GM12878 (cell line): ENCODE data around the gene DELE1. TPM values are rescaled to one million over a fixed set of nuclear protein-coding genes. Genes with fewer than 3 reads are reported as not detected.

Experiments used
- ATAC-seq: fragments of 200-7000 bp; cut with Tn5 transposase; 3 replicates; pipeline ENCODE4 v1.9.1; 2020; ENCODE audit warnings: mild to moderate bottlenecking, moderate library complexity
- BruUV-seq: library from RNA; stranded (reverse); fragments of 400-500 nt; replicated peaks from 2 replicates; lab custom pipeline; 2021; lab: Mats Ljungman, UMichigan
- CTCF ChIA-PET: fragments of 300-600 bp; sonication (Branson Sonifier 250); formaldehyde crosslinking; extraction: SDS; loops from one replicate; lab custom pipeline; 2021; ENCODE audit warnings: inconsistent platforms; lab: Yijun Ruan, JAX
- POLR2A ChIA-PET: fragments of 350-600 bp; formaldehyde crosslinking; extraction: SDS; loops from one replicate; lab custom pipeline; 2021; ENCODE audit warnings: inconsistent platforms; lab: Charles Lee
- RAD21 ChIA-PET: fragments of 300-600 bp; sonication (Branson Sonifier 250); formaldehyde crosslinking; loops from one replicate; lab custom pipeline; 2023; ENCODE audit warnings: antibody characterized with exemption; ENCODE audit not compliant: unreplicated experiment; lab: Charles Lee
- SMC1A ChIA-PET: fragments of 300-600 bp; sonication (Branson Sonifier 250); formaldehyde crosslinking; loops from one replicate; lab custom pipeline; 2023; ENCODE audit not compliant: unreplicated experiment, uncharacterized antibody; lab: Charles Lee
- DNase-seq: peaks from one replicate; pipeline ENCODE4 v3.0.0-alpha.2; 2011; ENCODE audit warnings: low read depth, low spot score
- FAIRE-seq: peaks from 3 replicates; lab custom pipeline; 2011; peaks lifted over from hg19 to GRCh38; lab: Jason Lieb, UNC
- H2AFZ ChIP-seq: 2 replicates; pipeline ENCODE4 v1.6.0; 2011; ENCODE audit warnings: low read depth, low read length, control low read depth; ENCODE audit not compliant: control insufficient read depth
- H3K27ac ChIP-seq: 2 replicates; pipeline ENCODE4 v1.5.1; 2011; ENCODE audit warnings: control low read depth; ENCODE audit not compliant: control insufficient read depth, insufficient read depth
- H3K27me3 ChIP-seq, 2 experiments: replicated peaks in 1 of 2; 2 replicates each; pipeline versions ENCODE4 v1.6.0 to v1.6.1; 2011; ENCODE audit warnings: low read length in 1 of 2; ENCODE audit not compliant: control insufficient read depth in 2 of 2, insufficient read depth in 2 of 2
- H3K36me3 ChIP-seq, 2 experiments: 2 replicates each; pipeline ENCODE4 v1.5.1; 2011; ENCODE audit warnings: low read length in 1 of 2; ENCODE audit not compliant: control insufficient read depth in 2 of 2, insufficient read depth in 2 of 2
- H3K4me1 ChIP-seq: 2 replicates; pipeline ENCODE4 v1.6.1; 2011; ENCODE audit warnings: mild to moderate bottlenecking, low read length, moderate library complexity, mixed read lengths; ENCODE audit not compliant: control insufficient read depth, insufficient read depth
- H3K4me2 ChIP-seq: 2 replicates; pipeline ENCODE4 v1.6.0; 2011; ENCODE audit warnings: control low read depth; ENCODE audit not compliant: control insufficient read depth, insufficient read depth
- H3K4me3 ChIP-seq: fragments of 200-600 bp; sonication (generic); 2 replicates; pipeline ENCODE4 v1.5.1; 2016
- H3K79me2 ChIP-seq: 2 replicates; pipeline ENCODE4 v1.6.0; 2011; ENCODE audit warnings: low read length; ENCODE audit not compliant: control insufficient read depth, insufficient read depth
- H3K9ac ChIP-seq: 2 replicates; pipeline ENCODE4 v1.8.0; 2011; ENCODE audit warnings: low read length, control low read depth, mixed read lengths; ENCODE audit not compliant: control insufficient read depth, insufficient read depth
- H3K9me3 ChIP-seq: replicated peaks from 3 replicates; pipeline ENCODE4 v1.5.1; 2011; ENCODE audit warnings: mild to moderate bottlenecking, low read length; ENCODE audit not compliant: control insufficient read depth, insufficient read depth
- H4K20me1 ChIP-seq: 2 replicates; pipeline ENCODE4 v1.6.0; 2011; ENCODE audit not compliant: control insufficient read depth, insufficient read depth
- CEBPZ ChIP-seq: fragments of 150-350 bp; IDR thresholded peaks from 2 replicates; pipeline ENCODE4 v1.6.1; 2016; ENCODE audit warnings: low read depth, low read length
- CTCF ChIP-seq, 3 experiments: IDR thresholded peaks in 2 of 3; conservative IDR thresholded peaks in 1 of 3; 2 replicates each; pipeline ENCODE4 v1.5.1; 2011; ENCODE audit warnings: low read depth in 3 of 3, low read length in 3 of 3, mild to moderate bottlenecking in 3 of 3, control low read depth in 2 of 3, moderate library complexity in 2 of 3, inconsistent platforms in 1 of 3, mixed read lengths in 1 of 3; ENCODE audit not compliant: control insufficient read depth in 2 of 3, insufficient read depth in 1 of 3; ENCODE audit errors: extremely low read depth in 1 of 3
- MAX ChIP-seq: IDR thresholded peaks from 2 replicates; pipeline ENCODE4 v1.6.1; 2012; ENCODE audit warnings: low read depth, low read length, improper control_type of control experiment
- MTA3 ChIP-seq: IDR thresholded peaks from 2 replicates; pipeline ENCODE4 v1.6.1; 2012; ENCODE audit warnings: low read length, inconsistent platforms, borderline replicate concordance
- RUNX3 ChIP-seq: IDR thresholded peaks from 2 replicates; pipeline ENCODE4 v1.6.1; 2012; ENCODE audit warnings: low read length, inconsistent platforms
- SMAD5 ChIP-seq: IDR thresholded peaks from 2 replicates; pipeline ENCODE4 v1.6.1; 2016; ENCODE audit warnings: antibody characterized with exemption, low read depth
- YY1 ChIP-seq: IDR thresholded peaks from 2 replicates; pipeline ENCODE4 v1.6.1; 2011; ENCODE audit warnings: low read depth, mild to moderate bottlenecking, low read length
- ZNF207 ChIP-seq: fragments of 450-650 bp; IDR thresholded peaks from 2 replicates; pipeline ENCODE4 v1.6.1; 2014; ENCODE audit warnings: antibody characterized with exemption, mild to moderate bottlenecking, borderline replicate concordance
- WGBS: methylation state at CpG from one replicate; pipeline ENCODE4 v1.1.6; 2016; ENCODE audit warnings: low lambda C conversion rate; ENCODE audit not compliant: insufficient replicate concordance, insufficient coverage; ENCODE audit errors: missing lambda C conversion rate; 5-methylcytosine and 5-hydroxymethylcytosine counted together
- in situ Hi-C: fragments of 300-500 bp; cut with MboI; formaldehyde crosslinking; loops from 9 replicates; pipeline ENCODE4 v1.14.3; 2018; ENCODE audit warnings: mixed read lengths
- intact Hi-C: fragments of 100-400 bp; cut with micrococcal nuclease; formaldehyde crosslinking; loops from one replicate; pipeline ENCODE4 v1.14.2; 2022; ENCODE audit not compliant: unreplicated experiment
- polyA plus RNA-seq, 11 experiments: library from polyadenylated mRNA; depleted of rRNA in 4 of 11; unstranded in 6 of 11; stranded (reverse) in 5 of 11; fragments of >200 nt; fragmentation: Nextera tagmentation in 4 of 11; fragmentation: Illumina TruSeq in 1 of 11; extraction: Ambion mirVana in 4 of 11; extraction: Trizol in 1 of 11; gene quantifications; 1 replicate in 1 of 11; 2 replicates in 10 of 11; pipeline versions ENCODE4 v1.2.1 to v1.2.3, GENCODE V29; 2011 to 2016; ENCODE audit warnings: inconsistent platforms in 2 of 11, missing spikeins in 2 of 11, low read depth in 1 of 11
- total RNA-seq, 4 experiments: library from RNA; depleted of rRNA in 3 of 4; stranded (reverse); fragments of >200 nt in 3 of 4; fragmentation: Illumina TruSeq in 1 of 4; extraction: Trizol in 1 of 4; gene quantifications; 2 replicates each; pipeline versions ENCODE4 v1.2.1 to v1.2.3, GENCODE V29; 2013 to 2021

DELE1 gene
- total and polyA plus RNA-seq, 10 of the 15 experiments (the other 5 are each of a cell fraction or from before 2014, with no cell fraction given): 18.9 to 71.4 (median 47.6) TPM

GRCh38 chr5:141903261-141903660 is 20.4 kb upstream of the DELE1 start (continued):
- no peak for TF ChIP-seq MTA3
- TF ChIP-seq YY1: no peak
- no peak for TF ChIP-seq ZNF207
- TF ChIP-seq CEBPZ: no peak

GRCh38 chr5:141904551-141904950 is 19.1 kb upstream of the DELE1 start:
- Histone ChIP-seq H3K4me3 (no peak overlapping the region), H3K27ac (no peak overlapping the region), H3K27me3 (no peaks in the 10 kb centered on the region; a peak in 1 of 4 replicates), H3K9me3 (no peaks in the 10 kb centered on the region), H3K36me3 (no peaks in the 10 kb centered on the region), H3K4me1 (no peaks in the 10 kb centered on the region), H4K20me1 (no peaks in the 10 kb centered on the region), H3K4me2 (no peak overlapping the region), H2AFZ (no peak overlapping the region), H3K9ac (no peak overlapping the region), H3K79me2 (no peaks in the 10 kb centered on the region)
- ChIA-PET SMC1A (no interaction called here), CTCF (interaction anchor here (0.6 to 1.2 kb wide), 2 partner anchors 25 to 384 kb away, joined by 3 to 4 read pairs; no protein-coding TSS in a partner anchor), POLR2A (no interaction called here), RAD21 (no interaction called here)
- no peak for FAIRE-seq
- TF ChIP-seq SMAD5 (no peak), MAX (no peak), CTCF (IDR thresholded peaks at IDR 0.05 in 2 of 3, conservative IDR thresholded peaks at IDR 0.05 in 1 of 3; ENCODE audit: control insufficient read depth in 2 of 3, extremely low read depth in 1 of 3, insufficient read depth in 1 of 3, low read depth in 3 of 3, low read length in 3 of 3) (no peak), RUNX3 (no peak)
- intact Hi-C loops (no loop called here), in situ Hi-C loops (no loop called here)
- no peak for ATAC-seq
- 65% methylated on average over 5 of the region's 5 CpGs for WGBS
- no TSS peak for BruUV-seq
- no peak for DNase-seq
